Measurements from ENCODE around the gene PGK2. TPM values are rescaled to one million over a fixed set of nuclear protein-coding genes. Genes with fewer than 3 reads are reported as not detected.
"Not testable (repeated sequence)": the region's sequence is repeated elsewhere in the genome, so short reads cannot be mapped to it uniquely, and the experiment has no call there.

Gene PGK2
- total RNA-seq: not detected
- long read RNA-seq: 0 reads

DNA sequence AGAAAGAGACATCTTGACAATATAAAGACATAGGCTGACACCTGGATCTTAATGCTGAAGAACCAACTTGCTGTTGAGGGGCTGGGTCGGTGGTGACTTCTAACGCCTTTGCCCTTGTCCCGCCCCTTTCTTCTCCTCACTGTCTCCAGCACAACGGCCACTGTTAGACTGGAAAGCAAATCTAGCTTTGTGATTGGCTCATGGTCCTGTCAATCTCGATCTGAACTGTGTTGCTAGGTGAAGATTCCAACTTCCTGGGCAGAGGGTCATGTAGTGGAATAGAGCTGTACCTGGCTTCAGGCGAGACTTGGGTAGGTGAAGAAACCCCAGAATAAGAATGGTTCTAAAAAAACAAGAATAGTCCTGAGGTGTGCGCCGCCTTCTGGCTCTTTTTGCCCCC is at the start of gene PGK2:
PGK2 (minus strand) TSS at position 110 of the 400 bp plus-strand sequence; CDS start at position 12, 98 bp downstream.
- intact Hi-C loops (cut with DNase I): no loop called here
- DNase-seq: no peak
- ATAC-seq (ENCODE audit: poor library complexity): no peak

DNA sequence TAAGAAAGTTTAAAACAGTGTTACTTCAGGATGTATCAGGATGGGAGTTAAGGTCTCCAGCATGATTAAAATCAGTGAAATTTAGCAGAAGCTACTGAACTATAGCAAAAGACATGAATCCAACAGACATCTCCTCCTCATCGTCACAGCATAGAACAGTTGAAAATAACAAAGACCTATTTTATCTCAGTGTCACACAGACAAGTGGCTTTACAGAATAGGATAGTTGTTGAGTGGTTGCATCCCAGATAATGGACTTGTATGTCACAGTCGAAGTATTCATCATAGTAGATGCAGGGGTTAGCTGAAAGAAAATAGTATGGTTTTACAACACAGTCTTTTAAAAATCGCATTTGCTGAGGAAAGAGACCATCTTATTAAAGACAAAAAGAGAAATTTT is 48.1 kb upstream of the PGK2 start:
- intact Hi-C loops (cut with DNase I): no loop called here
- no peak for DNase-seq

GRCh38 chr6:49833386-49833785 is 46.3 kb upstream of the PGK2 start:
- ATAC-seq (ENCODE audit: poor library complexity) (no peak), DNase-seq (no peak)
- intact Hi-C loops (cut with DNase I): no loop called here

More for the DNA sequence above, 48.1 kb upstream of the PGK2 start:
- no peak for ATAC-seq (ENCODE audit: poor library complexity)

- intact Hi-C loops (cut with DNase I): no loop called here
- ATAC-seq (ENCODE audit: poor library complexity): no peak
- DNase-seq: no peak
Measured at GRCh38 chr6:49826743-49827406, 39.8 kb upstream of the PGK2 start.

DNA sequence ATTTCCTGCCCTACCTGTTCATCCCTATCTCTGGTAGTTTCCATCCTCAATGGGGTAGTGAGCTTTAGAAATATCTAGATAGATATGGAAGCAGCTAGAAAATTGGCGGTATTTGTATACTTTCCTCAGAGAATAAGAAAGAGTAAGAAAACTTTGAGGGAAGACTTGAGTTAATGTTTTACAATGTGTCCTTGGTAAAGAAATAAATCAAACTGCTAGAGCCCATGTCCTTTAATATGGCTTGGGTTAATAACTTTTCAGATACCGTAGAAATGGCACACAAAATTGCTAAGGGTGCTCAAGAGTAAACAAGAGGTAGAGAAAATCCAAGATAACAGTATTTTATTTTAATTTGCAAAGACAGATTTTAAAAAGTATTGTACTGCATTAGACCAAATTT is 28.1 kb upstream of the PGK2 start:
- DNase-seq (no peak), ATAC-seq (ENCODE audit: poor library complexity) (no peak)
- intact Hi-C loops (cut with DNase I): no loop called here

- intact Hi-C loops (cut with DNase I): no loop called here
- ATAC-seq (ENCODE audit: poor library complexity) (no peak), DNase-seq (no peak)
Measured at GRCh38 chr6:49813248-49813647, 26.2 kb upstream of the PGK2 start.

GRCh38 chr6:49806145-49806544 is 19.1 kb upstream of the PGK2 start:
- ATAC-seq (ENCODE audit: poor library complexity) (no peak), DNase-seq (no peak)
- intact Hi-C loops (cut with DNase I): no loop called here

- intact Hi-C loops (cut with DNase I): no loop called here
- ATAC-seq (ENCODE audit: poor library complexity) (no peak), DNase-seq (no peak)
Measured at GRCh38 chr6:49805246-49805645, 18.2 kb upstream of the PGK2 start.

DNA sequence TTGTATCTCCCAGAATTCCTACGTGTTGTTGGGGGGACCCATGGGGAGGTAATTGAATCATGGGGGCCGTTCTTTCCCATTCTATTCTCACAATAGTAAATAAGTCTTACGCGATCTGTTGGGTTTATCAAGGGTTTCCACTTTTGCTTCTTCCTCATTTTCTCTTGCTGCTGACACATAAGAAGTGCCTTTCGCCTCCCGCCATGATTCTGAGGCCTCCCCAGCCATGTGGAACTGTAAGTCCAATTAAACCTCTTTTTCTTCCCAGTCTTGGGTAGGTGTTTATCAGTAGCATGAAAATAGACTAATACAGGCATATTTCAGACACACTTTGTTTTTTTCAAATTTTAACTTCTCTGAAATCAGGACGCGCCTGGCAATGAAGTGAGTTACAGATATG is 14.4 kb upstream of the PGK2 start:
- intact Hi-C loops (cut with DNase I): no loop called here
- DNase-seq (no peak), ATAC-seq (ENCODE audit: poor library complexity) (no peak)

DNA sequence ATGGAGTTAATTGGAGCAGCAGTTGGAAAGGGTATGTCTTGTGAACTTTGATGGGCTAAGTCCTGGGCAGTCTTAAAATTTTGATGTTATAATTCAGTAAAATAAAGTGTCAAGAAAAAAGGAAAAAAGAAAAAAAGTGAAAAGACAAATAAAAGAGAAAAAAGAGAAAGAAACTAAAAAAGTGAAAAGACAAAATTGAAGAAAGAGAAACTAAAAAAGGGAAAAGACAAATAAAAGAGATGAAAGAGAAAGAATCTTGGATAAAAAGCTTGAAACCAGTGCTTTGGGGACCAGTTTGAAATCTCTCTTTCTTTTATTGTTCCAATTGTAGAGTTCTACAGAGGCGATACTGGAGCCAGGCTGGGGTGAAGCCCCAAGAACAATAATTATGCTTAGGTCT is 12.0 kb upstream of the PGK2 start:
- DNase-seq: no peak
- no peak for ATAC-seq (ENCODE audit: poor library complexity)
- intact Hi-C loops (cut with DNase I): no loop called here

DNA sequence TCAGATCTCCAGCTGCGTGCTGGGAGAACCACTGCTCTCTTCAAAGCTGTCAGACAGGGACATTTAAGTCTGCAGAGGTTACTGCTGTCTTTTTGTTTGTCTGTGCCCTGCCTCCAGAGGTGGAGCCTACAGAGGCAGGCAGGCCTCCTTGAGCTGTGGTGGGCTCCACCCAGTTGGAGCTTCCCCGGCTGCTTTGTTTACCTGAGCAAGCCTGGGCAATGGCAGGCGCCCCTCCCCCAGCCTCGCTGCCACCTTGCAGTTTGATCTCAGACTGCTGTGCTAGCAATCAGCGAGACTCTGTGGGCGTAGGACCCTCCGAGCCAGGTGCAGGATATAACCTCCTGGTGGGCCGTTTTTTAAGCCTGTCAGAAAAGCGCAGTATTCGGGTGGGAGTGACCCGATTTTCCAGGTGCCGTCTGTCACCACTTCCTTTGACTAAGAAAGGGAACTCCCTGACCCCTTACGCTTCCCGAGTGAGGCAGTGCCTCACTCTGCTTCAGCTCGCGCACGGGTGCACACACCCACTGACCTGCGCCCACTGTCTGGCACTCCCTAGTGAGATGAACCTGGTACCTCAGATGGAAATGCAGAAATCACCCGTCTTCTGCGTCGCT is 9.9 kb upstream of the PGK2 start:
- DNase-seq; ATAC-seq (ENCODE audit: poor library complexity); intact Hi-C loops (cut with DNase I): not testable (repeated sequence)

DNA sequence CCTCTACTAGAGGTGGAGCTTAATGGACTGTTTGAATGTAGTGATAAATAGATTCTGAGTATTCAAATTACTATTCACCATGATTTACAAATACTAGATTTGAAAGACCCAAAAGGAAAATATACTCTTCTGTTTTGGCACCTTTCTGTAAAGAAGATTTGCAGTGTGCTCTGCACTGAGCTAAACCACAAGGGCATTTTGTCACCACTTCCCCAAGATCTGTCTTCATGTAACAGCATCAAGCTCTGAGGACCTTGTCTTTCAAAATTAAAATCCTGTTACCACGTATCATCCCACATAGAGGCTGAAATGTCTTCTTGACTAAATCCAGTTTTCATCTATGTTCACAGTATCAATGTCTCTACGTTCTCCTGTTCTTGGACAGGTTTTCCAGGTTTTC is 3.3 kb upstream of the PGK2 start:
- ATAC-seq (ENCODE audit: poor library complexity) (no peak), DNase-seq (no peak)
- intact Hi-C loops (cut with DNase I): no loop called here

DNA sequence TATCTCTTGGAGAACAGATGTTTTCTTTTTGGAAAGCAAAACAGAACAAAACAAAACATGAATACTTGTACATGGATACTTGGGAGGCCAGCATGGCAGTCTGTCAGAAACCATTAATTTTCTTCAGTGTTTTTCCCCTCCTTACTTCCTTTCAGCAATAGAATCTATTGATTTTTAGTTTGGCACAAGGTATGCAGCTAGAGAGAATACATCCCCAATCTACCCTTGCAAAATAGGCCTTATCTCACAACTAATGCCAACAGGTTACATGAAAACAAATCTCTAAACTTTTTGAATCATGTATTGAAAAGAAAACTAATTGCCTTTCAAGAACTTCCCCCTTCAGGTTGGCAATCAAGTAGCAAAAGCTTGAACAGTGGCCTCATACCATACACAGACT is 2.8 kb downstream of the PGK2 start:
- intact Hi-C loops (cut with DNase I): no loop called here
- ATAC-seq (ENCODE audit: poor library complexity) (no peak), DNase-seq (no peak)

GRCh38 chr6:49782725-49783124 is 4.4 kb downstream of the PGK2 start:
- ATAC-seq (ENCODE audit: poor library complexity) (no peak), DNase-seq (no peak)
- intact Hi-C loops (cut with DNase I): no loop called here

- intact Hi-C loops (cut with DNase I): no loop called here
- DNase-seq (no peak), ATAC-seq (ENCODE audit: poor library complexity) (no peak)
Measured at GRCh38 chr6:49782293-49782692, 4.8 kb downstream of the PGK2 start.

DNA sequence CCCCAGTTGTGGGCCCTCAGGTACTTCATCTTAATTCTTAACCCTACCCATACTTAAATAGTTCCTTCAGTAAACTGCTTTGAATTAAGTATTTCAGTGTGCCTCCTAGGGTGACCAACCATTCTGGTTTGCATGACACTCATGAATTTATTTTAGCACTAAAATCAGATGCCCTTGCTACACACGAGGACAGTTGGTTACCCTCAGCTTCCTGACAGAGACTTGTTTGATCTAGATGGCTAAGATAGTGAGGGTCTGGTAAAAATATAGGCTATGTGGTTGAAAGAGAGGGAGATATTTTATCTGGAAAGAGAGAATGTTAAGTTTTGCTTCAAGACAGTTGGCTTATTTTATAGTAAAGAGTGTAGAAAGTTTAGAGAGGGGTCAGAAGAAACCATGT is 10.6 kb downstream of the PGK2 start:
- no peak for DNase-seq
- intact Hi-C loops (cut with DNase I): no loop called here
- no peak for ATAC-seq (ENCODE audit: poor library complexity)

GRCh38 chr6:49775043-49775442 is 12.0 kb downstream of the PGK2 start:
- ATAC-seq (ENCODE audit: poor library complexity): no peak
- no peak for DNase-seq
- intact Hi-C loops (cut with DNase I): no loop called here

DNA sequence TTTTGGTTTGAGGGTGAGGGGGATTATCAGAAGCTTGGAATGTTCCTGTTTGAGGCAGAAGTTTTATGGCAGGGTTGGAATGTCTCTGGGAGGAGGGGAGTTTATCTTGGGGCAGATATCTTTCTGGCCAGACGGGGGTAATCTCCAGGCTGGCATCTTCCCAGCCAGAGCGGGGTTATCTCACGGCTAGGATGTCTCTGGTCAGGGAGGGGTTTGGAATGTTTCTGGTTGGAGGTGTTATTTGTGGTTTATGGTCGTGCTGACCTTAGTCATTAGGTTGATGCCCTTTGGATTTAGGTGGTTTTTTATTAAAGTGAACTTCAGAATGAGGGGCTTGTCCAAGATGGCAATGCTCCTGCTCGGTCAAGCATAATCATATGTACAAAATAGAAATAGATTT is 14.8 kb downstream of the PGK2 start:
- ATAC-seq (ENCODE audit: poor library complexity) (no peak), DNase-seq (no peak)
- intact Hi-C loops (cut with DNase I): no loop called here

DNA sequence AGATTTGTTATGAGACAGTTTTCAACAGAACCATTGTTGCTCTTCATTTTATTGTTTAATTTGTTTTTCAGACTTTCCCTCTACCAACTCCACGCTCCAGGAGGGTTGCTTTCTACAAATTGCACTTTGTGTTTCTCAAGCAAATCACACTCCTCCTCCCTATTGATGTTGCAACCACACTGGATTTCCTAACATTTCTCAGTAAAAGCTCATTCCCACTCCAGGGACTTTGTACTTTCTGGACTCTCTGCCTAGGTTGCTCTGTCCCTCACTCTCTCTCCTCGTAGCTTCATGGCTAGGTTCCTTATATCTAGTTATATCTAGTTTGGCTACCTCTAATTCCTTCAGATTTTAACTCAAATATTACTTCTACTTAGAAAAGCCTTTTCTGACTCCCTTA is 20.3 kb downstream of the PGK2 start:
- DNase-seq (no peak), ATAC-seq (ENCODE audit: poor library complexity) (no peak)
- intact Hi-C loops (cut with DNase I): no loop called here

DNA sequence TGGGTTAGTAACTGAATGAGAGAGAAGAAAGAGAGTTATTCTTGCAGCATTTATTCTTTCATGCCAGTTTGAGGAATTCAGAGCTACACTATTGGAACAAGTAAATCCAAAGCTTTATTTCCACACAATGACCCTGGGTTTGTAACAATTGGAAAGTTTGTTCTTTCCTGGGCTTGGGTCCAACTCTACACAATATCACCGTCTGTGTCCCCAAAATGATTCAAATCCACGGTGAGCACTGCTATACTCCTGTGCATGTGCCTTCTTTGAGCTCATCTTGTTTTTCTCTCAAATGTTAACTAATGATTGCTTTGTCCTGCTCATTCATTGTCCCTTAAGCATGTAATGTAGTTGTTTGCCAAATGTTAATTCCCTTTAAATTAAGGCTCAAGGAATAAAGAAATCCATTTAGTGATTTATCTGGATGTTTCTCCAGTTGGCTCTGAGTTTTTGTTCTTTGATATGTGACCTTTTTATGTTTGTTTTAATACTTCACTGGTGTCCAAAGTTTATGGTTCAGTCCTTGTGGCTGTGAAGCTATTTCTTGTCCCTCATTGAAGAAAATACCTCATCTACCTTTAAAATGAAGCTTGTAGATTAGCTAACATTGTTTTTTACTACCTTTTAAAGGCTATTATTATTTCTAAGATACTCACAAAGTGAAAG is 22.4 kb downstream of the PGK2 start:
- intact Hi-C loops (cut with DNase I): no loop called here
- DNase-seq: no peak
- ATAC-seq (ENCODE audit: poor library complexity): no peak
